HepG2 (cell line): ENCODE measurements around the gene GPR87. TPM values are rescaled to one million over a fixed set of nuclear protein-coding genes. Genes with fewer than 3 reads are reported as not detected.

Experiments used
- ATAC-seq: fragments of 200-7000 bp; cut with Tn5 transposase; 3 replicates; pipeline ENCODE4 v1.9.1; 2020; ENCODE audit warnings: mild to moderate bottlenecking, moderate library complexity
- BruUV-seq: library from RNA; stranded (reverse); fragments of 400-500 nt; replicated peaks from 2 replicates; lab custom pipeline; 2021; lab: Mats Ljungman, UMichigan
- CTCF ChIA-PET: fragments of 300-600 bp; formaldehyde crosslinking; extraction: SDS; loops from one replicate; lab custom pipeline; 2021; ENCODE audit warnings: low total read pairs, inconsistent platforms, low intra/inter-chr PET ratio; lab: Yijun Ruan, JAX
- POLR2A ChIA-PET: fragments of 350-600 bp; sonication (Branson Sonifier 250); formaldehyde crosslinking; loops from one replicate; lab custom pipeline; 2020; ENCODE audit warnings: antibody characterized with exemption, inconsistent platforms; lab: Yijun Ruan, JAX
- DNase-seq: peaks from one replicate; pipeline ENCODE4 v3.0.0-alpha.2; 2015; ENCODE audit warnings: low spot score
- FAIRE-seq: peaks from 3 replicates; lab custom pipeline; 2011; peaks lifted over from hg19 to GRCh38; lab: Jason Lieb, UNC
- H2AFZ ChIP-seq: one replicate; pipeline ENCODE4 v1.6.1; 2011; ENCODE audit warnings: low read length, inconsistent platforms
- H3K27ac ChIP-seq: fragments of 300-600 bp; 3 replicates; pipeline ENCODE4 v1.8.0; 2011; ENCODE audit warnings: mixed run types, mild to moderate bottlenecking, mixed read lengths, low read length, inconsistent platforms; ENCODE audit not compliant: insufficient read depth; ENCODE audit errors: extremely low read length
- H3K27me3 ChIP-seq, 2 experiments: fragments of 200-600 bp in 1 of 2; 2 replicates in 1 of 2; 3 replicates in 1 of 2; pipeline versions ENCODE4 v1.6.0 to v1.8.0; 2011; ENCODE audit warnings: low read length in 2 of 2, mild to moderate bottlenecking in 2 of 2, moderate library complexity in 2 of 2, inconsistent platforms in 1 of 2; ENCODE audit not compliant: insufficient read depth in 2 of 2, control insufficient read depth in 1 of 2
- H3K36me3 ChIP-seq, 2 experiments: fragments of 200-600 bp in 1 of 2; replicated peaks in 1 of 2; 2 replicates in 1 of 2; 3 replicates in 1 of 2; pipeline versions ENCODE4 v1.5.1 to v1.8.0; 2011; ENCODE audit warnings: low read length in 2 of 2, inconsistent platforms in 1 of 2; ENCODE audit not compliant: insufficient read depth in 2 of 2, control insufficient read depth in 1 of 2
- H3K4me1 ChIP-seq: 2 replicates; pipeline ENCODE4 v1.5.1; 2012; ENCODE audit warnings: low read length, inconsistent platforms; ENCODE audit not compliant: insufficient read depth
- H3K4me2 ChIP-seq: 2 replicates; pipeline ENCODE4 v1.6.0; 2011; ENCODE audit warnings: low read depth, low read length, inconsistent platforms
- H3K4me3 ChIP-seq, 3 experiments: fragments of 200-600 bp in 1 of 3; sonication (generic), shearing (Covaris generic) in 1 of 3; replicated peaks in 1 of 3; 2 replicates each; pipeline ENCODE4 v1.5.1; 2011 to 2016; ENCODE audit warnings: low read length in 3 of 3, inconsistent platforms in 2 of 3, low read depth in 2 of 3, mild to moderate bottlenecking in 2 of 3, control low read depth in 1 of 3, mixed read lengths in 1 of 3; ENCODE audit not compliant: insufficient read depth in 1 of 3
- H3K79me2 ChIP-seq: one replicate; pipeline ENCODE4 v1.6.1; 2011; ENCODE audit warnings: low read length, inconsistent platforms; ENCODE audit not compliant: insufficient read depth
- H3K9ac ChIP-seq: 2 replicates; pipeline ENCODE4 v1.6.0; 2011; ENCODE audit warnings: mild to moderate bottlenecking, low read depth, low read length, inconsistent platforms; ENCODE audit not compliant: insufficient read depth
- H3K9me3 ChIP-seq: 2 replicates; pipeline ENCODE4 v1.5.1; 2012; ENCODE audit warnings: mild to moderate bottlenecking, low read length
- H4K20me1 ChIP-seq: 2 replicates; pipeline ENCODE4 v1.6.0; 2011; ENCODE audit warnings: inconsistent platforms, mild to moderate bottlenecking, low read length, moderate library complexity; ENCODE audit not compliant: insufficient read depth
- CREB3 ChIP-seq: sonication (generic); formaldehyde crosslinking; IDR thresholded peaks from 2 replicates; pipeline ENCODE4 v1.5.0; 2020; ENCODE audit warnings: missing genetic modification reagents
- HBP1 ChIP-seq: IDR thresholded peaks from 2 replicates; pipeline ENCODE4 v1.6.1; 2016; ENCODE audit warnings: low read depth, control low read depth
- HIVEP1 ChIP-seq: sonication (generic); formaldehyde crosslinking; IDR thresholded peaks from 2 replicates; pipeline ENCODE4 v1.4.0; 2020; ENCODE audit warnings: mild to moderate bottlenecking, missing genetic modification reagents
- HOXD1 ChIP-seq: sonication (generic); formaldehyde crosslinking; IDR thresholded peaks from 2 replicates; pipeline ENCODE4 v1.5.0; 2020; ENCODE audit warnings: missing genetic modification reagents
- PCBP1 ChIP-seq: fragments of 200-400 bp; formaldehyde crosslinking; IDR thresholded peaks from 2 replicates; pipeline ENCODE4 v1.6.1; 2017; ENCODE audit warnings: mild to moderate bottlenecking, low read depth, low read length, borderline replicate concordance
- RERE ChIP-seq: IDR thresholded peaks from 2 replicates; pipeline ENCODE4 v1.6.1; 2016; ENCODE audit warnings: low read depth, missing genetic modification reagents, missing compliant biosample characterization
- ZNF512 ChIP-seq: sonication (generic); formaldehyde crosslinking; IDR thresholded peaks from 2 replicates; pipeline ENCODE4 v1.4.0; 2020; ENCODE audit warnings: mild to moderate bottlenecking, missing genetic modification reagents
- ZSCAN9 ChIP-seq: IDR thresholded peaks from 2 replicates; pipeline ENCODE4 v1.6.1; 2016; ENCODE audit warnings: borderline replicate concordance
- WGBS: methylation state at CpG from one replicate; pipeline ENCODE4 v1.1.6; 2017; ENCODE audit warnings: low lambda C conversion rate; 5-methylcytosine and 5-hydroxymethylcytosine counted together
- in situ Hi-C: cut with HindIII; loops from 2 replicates; pipeline ENCODE4 v1.10.0; 2017; ENCODE audit warnings: low pct_unique_long_range_greater_than_20kb; ENCODE audit not compliant: extremely low pct_ligation_motif_present
- intact Hi-C: fragments of 100-400 bp; cut with micrococcal nuclease; formaldehyde crosslinking; loops from one replicate; pipeline ENCODE4 v1.10.0; 2022; ENCODE audit not compliant: unreplicated experiment
- polyA plus RNA-seq, 8 experiments: library from polyadenylated mRNA; depleted of rRNA in 3 of 8; stranded (reverse) in 7 of 8; unstranded in 1 of 8; fragments of >200 nt; fragmentation: Illumina TruSeq in 4 of 8; extraction: Trizol in 4 of 8; gene quantifications; 2 replicates each; pipeline versions ENCODE4 v1.2.1 to v1.2.3, GENCODE V29; 2011 to 2016; ENCODE audit warnings: low read depth in 4 of 8, missing spikeins in 1 of 8, mixed read lengths in 1 of 8; ENCODE audit not compliant: insufficient read depth in 1 of 8
- total RNA-seq, 5 experiments: library from RNA; depleted of rRNA; stranded (reverse); fragments of >200 nt; fragmentation: Illumina TruSeq; extraction: Trizol; gene quantifications; 2 replicates each; pipeline ENCODE4 v1.2.3, GENCODE V29; 2016; ENCODE audit warnings: low read depth in 1 of 5

GPR87 gene
- total and polyA plus RNA-seq, 2 of the 13 experiments (the other 11 are each of a cell fraction or from before 2014, with no cell fraction given): not detected

GRCh38 chr3:151303751-151304150, 12.9 kb downstream of the GPR87 start:
- FAIRE-seq (no peak), ATAC-seq (no peak), DNase-seq (no peak)
- Histone ChIP-seq H3K9ac (no peak overlapping the region), H3K4me1 (peaks cover 10% of the 10 kb centered on the region), H4K20me1 (no peaks in the 10 kb centered on the region), H3K9me3 (no peaks in the 10 kb centered on the region), H3K4me2 (no peak overlapping the region), H3K79me2 (no peaks in the 10 kb centered on the region), H3K27me3 (no peaks in the 10 kb centered on the region), H2AFZ (no peak overlapping the region), H3K4me3 (no peak overlapping the region), H3K36me3 (no peaks in the 10 kb centered on the region), H3K27ac (no peak overlapping the region)
- ChIA-PET POLR2A (no interaction called here), CTCF (no interaction called here)
- BruUV-seq: no TSS peak
- in situ Hi-C loops (no loop called here), intact Hi-C loops (no loop called here)
- WGBS: 10% methylated on average over 2 of the region's 2 CpGs
- TF ChIP-seq PCBP1 (no peak), CREB3 (no peak), HBP1 (no peak), ZSCAN9 (no peak), ZNF512 (no peak), HIVEP1 (CRISPR knock-in tag) (no peak), HOXD1 (CRISPR knock-in tag) (no peak), RERE (no peak)
